Hair follicular keratinocyte (primary cell): ENCODE measurements around the gene SIRT2. TPM values are rescaled to one million over a fixed set of nuclear protein-coding genes. Genes with fewer than 3 reads are reported as not detected.

Source experiments
- total RNA-seq: library from RNA; depleted of rRNA; stranded (reverse); fragments of >200 nt; gene quantifications from 2 replicates; pipeline ENCODE4 v1.2.3, GENCODE V29; 2015

Gene SIRT2
- 48.7 and 64.2 TPM in 2 replicates for total RNA-seq

DNA sequence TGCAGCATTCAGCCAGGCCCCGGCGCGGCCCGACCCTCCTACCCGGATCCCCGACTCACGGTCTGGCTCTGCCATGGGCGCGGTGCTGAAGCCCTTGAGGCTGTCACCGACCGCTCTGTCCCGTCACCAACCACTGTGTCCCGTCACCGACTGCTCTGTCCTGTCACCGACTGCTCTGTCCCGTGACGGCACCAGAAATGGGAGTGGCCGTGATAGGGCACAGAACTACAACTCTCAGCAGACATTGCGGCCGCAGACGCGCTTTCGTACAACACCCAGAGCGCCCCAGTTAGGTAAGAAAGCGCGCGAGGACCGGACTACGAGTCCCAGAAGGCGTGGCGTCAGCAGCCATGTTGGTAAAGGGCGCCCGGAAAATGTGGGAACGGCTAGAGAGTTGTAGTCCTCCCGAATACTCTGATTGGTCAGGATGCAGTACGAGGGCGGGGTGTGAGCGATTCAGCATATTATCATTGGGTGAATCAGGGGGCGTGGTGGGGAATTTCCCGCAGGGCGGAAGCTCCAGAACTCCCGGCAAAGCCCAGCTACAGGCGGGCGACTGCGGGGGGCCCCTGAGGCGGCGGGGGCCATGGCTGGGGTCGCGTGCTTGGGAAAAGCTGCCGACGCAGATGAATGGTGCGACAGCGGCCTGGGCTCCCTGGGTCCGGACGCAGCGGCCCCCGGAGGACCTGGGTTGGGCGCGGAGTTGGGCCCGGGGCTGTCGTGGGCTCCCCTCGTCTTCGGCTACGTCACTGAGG is at the start of gene SIRT2, which contains the start of gene NFKBIB:
SIRT2 (minus strand) TSS at position 172 of the 755 bp plus-strand sequence; CDS start at position 75, 97 bp downstream.
NFKBIB (plus strand) TSS at position 523 of the 755 bp plus-strand sequence; CDS start at position 587, 64 bp downstream.

DNA sequence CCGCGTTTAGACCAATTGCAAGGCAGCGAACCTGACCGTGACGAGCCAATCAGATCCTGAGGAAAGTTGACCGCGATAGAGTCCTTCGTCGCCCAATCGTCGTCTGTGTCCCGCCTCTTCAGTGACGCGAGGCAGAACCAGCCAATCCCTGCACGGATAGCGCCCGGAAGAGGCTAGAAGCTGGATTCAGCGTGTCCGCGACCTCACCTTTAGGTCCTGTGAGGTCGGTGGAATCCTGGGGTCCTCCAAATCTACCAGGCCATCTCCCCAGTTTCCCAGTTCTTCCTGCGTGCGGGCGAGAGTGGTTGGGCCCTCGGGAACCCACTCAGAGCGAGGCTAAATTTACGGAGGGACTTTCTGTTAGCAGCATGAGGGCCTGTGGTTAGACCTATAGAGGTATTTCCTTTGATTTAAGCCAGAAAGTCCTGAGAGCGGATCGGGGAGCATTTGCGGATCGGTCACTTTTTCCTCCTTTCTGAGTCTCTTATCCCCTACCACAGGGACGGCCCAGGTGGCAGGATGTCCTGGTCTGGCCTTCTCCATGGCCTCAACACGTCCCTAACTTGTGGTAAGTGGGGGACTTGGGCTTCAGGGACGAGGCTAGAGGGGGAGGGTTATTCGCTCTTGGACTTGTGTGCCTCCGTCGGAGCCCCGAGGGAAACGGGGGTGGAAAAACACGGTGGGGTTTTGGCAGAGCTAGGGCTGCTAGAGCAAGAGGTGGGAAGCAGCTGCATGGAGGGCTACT is 31.5 kb upstream of the SIRT2 start, which contains the start of gene MRPS12:
MRPS12 (plus strand) TSS at position 169 of the 745 bp plus-strand sequence; CDS start at position 520, 351 bp downstream.

DNA sequence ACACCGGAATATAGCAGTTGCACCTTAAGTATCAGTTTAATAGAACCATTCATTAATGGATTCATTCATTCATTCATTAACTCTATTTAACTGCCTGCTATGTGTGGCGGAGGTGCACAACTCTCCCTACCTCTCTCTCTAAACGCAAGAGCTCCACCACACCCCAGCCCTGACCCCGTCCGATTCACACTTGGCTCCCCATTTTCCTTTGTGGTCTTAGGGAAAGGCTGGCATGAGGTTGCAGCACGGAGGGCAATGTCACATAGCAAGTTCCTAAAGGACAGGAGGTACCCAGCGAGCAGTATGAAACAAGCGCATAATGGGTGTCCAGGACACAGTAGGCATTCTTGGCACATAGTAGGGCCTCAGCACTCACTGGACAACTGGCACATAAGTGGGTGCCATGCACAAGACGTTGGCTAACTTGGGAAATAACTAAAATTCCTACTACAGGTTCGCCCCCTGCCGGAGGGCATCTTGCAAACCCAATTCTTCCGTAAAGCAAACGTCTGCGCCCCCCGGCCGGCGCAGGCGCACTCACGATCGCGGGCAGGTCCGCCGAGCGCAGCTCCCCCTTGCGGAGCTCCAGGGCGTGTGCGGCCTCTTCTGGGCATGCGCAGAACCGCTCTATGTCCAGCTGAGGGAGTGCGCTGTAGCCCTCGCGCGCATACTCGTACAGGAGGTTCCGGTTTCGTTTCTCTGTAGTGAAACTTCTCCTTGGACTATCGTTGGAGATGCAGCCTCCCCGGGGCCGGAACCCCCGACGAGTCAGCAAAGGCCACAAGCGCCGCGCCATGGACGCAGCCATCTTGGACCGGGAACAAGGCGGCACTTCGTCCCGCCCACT is 30.7 kb upstream of the SIRT2 start, which contains the start of gene SARS2:
SARS2 (minus strand) TSS at position 835 of the 847 bp plus-strand sequence; CDS start at position 808, 27 bp downstream.

DNA sequence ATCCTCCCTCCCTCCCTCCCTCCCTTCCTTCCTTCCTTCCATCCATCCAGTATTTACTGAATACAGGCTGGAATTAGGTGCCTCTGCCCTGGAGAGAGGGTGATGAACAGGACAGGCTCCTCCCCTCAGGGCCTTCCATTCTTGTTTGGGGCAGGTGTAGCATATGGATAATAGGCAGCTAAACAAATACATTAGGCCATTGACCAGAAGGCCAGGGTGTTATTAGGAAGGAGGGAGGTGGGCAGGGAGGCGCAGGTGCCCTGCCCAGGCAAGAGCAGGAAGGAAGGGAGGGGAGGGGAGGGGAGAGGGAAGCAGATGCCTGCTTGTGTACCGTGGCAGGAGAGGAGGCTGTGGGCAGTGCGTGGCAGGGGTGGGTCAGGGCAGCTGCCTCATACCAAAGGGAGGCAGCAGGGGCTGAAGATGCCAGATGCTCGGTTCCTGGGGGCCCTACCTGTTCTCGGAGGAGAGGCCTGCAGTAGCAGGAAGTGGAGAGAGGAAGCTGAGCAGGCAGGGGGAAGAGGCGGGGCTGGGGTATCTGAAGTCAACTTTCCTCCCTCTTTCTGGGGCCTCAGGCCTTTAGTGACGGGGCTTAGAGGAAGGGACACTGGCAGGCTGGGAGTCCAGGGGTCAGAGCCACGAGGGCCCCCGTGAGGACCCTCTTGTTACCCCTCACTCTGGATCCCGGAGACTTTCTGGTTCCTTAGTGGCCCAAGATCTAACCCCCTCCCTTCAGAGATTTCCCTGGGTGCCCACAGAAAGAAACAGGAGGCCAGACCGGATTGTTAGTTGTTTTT is 21.4 kb downstream of the SIRT2 start, which contains the start of gene RINL:
RINL (minus strand) TSS at position 495 of the 794 bp plus-strand sequence. CDS start 1,533 bp downstream, outside the sequence.

DNA sequence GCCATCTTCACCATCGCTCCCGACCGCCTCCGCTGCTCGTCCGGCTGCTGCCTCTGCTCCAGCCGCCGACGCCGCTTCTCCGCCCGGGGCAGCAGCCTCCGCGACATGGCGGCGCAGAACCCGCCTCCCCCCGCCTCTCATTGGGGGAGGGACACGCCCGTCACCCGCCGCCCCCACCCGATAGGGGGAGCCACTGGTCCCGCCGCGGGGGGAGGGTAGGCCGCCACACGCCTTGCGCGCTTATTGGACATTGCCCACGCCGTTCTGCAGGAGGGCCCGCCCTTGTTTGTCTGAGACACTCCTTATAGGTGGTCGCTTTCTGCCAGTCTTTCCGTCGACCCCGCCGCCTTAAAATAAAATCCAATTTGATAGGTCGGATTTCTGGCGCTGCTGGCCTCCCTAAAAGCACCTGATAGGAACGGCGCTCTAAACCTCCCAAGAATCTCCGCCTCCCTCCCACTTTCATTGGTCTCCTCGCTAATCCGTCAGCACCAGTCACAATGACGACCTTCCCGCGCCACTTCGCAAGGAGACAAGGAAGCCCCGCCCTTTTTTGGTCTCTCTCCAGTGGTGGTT is 49.5 kb downstream of the SIRT2 start, which contains the start of gene HNRNPL:
HNRNPL (minus strand) TSS at position 127 of the 576 bp plus-strand sequence; CDS start at position 107, 20 bp downstream.

Other genes with a start within 250 kb of the SIRT2 start
- gene CAPN12, start 155.1 kb downstream of the SIRT2 start, total RNA-seq, result 9.0 and 11.1 TPM in 2 replicates
- gene LGALS7, start 126.1 kb downstream of the SIRT2 start, total RNA-seq, result not detected in 2 replicates
- 235 and 1,076 TPM in 2 replicates for gene LGALS7B, start 110.4 kb downstream of the SIRT2 start, total RNA-seq
- not detected in 2 replicates for gene LGALS4, start 86.7 kb downstream of the SIRT2 start, total RNA-seq
- gene ECH1, start 67.8 kb downstream of the SIRT2 start, total RNA-seq, result 43.7 and 53.1 TPM in 2 replicates
- 176 and 276 TPM in 2 replicates for gene HNRNPL, start 49.6 kb downstream of the SIRT2 start, total RNA-seq
- gene RINL, start 21.3 kb downstream of the SIRT2 start, total RNA-seq, result 7.9 and 12.2 TPM in 2 replicates
- gene NFKBIB, start 351 bp upstream of the SIRT2 start, total RNA-seq, result 21.0 and 31.2 TPM in 2 replicates
- not detected in 2 replicates for gene CCER2, start 12.6 kb upstream of the SIRT2 start, total RNA-seq
- gene SARS2, start 31.1 kb upstream of the SIRT2 start, total RNA-seq, result 30.1 and 45.1 TPM in 2 replicates
- gene MRPS12, start 31.3 kb upstream of the SIRT2 start, total RNA-seq, result 57.1 and 114 TPM in 2 replicates
- 19.6 and 24.5 TPM in 2 replicates for gene FBXO17, start 76.1 kb upstream of the SIRT2 start, total RNA-seq
- gene FBXO27, start 132.9 kb upstream of the SIRT2 start, total RNA-seq, result 11.3 and 16.8 TPM in 2 replicates
- 3.0 and 3.7 TPM in 2 replicates for gene ACP7, start 184.8 kb upstream of the SIRT2 start, total RNA-seq
- gene PAK4, start 226.2 kb upstream of the SIRT2 start, total RNA-seq, result 12.6 and 13.7 TPM in 2 replicates